Activated T-helper 1 cell treated with anti-CD3 and anti-CD28 coated beads, Interleukin-2, amount 50 U/mL, for 16 hours (primary cell): ENCODE measurements around the gene NBPF8.
"Not testable (repeated sequence)": the region's sequence is repeated elsewhere in the genome, so short reads cannot be mapped to it uniquely, and the experiment has no call there.

Experiments used
- DNase-seq, 2 donors: peaks; one replicate each; pipeline ENCODE4 v3.0.0-alpha.2; 2020; ENCODE audit warnings: low read depth in 1 of 2, low spot score in 1 of 2

Gene NBPF8

GRCh38 chr1:120414911-120415480 is at the start of gene NBPF8:
TSS of gene NBPF8 (plus strand) at chr1:120415035. CDS start at chr1:120436523, 21,488 bp downstream.
- DNase-seq, result peak; percentile 38 to 42

- not testable (repeated sequence) for DNase-seq
Measured at GRCh38 chr1:120367709-120368108, 47.1 kb upstream of the NBPF8 start.

GRCh38 chr1:120386651-120387050 is 28.2 kb upstream of the NBPF8 start:
- not testable (repeated sequence) for DNase-seq

GRCh38 chr1:120388597-120389126 is 26.2 kb upstream of the NBPF8 start:
- DNase-seq, result not testable (repeated sequence)

GRCh38 chr1:120391365-120391764 is 23.5 kb upstream of the NBPF8 start:
- not testable (repeated sequence) for DNase-seq

GRCh38 chr1:120393316-120394232 is 21.3 kb upstream of the NBPF8 start:
- DNase-seq, result not testable (repeated sequence)

GRCh38 chr1:120405348-120405747 is 9.5 kb upstream of the NBPF8 start:
- DNase-seq, result not testable (repeated sequence)

- not testable (repeated sequence) for DNase-seq
Measured at GRCh38 chr1:120414451-120414850, 384 bp upstream of the NBPF8 start.

- DNase-seq, result peak in 1 of 2 donors; percentile 0
Measured at GRCh38 chr1:120415492-120415961, 692 bp downstream of the NBPF8 start.

- DNase-seq, result not testable (repeated sequence)
Measured at GRCh38 chr1:120425063-120425462, 10.2 kb downstream of the NBPF8 start.

GRCh38 chr1:120431626-120432025 is 16.8 kb downstream of the NBPF8 start:
- not testable (repeated sequence) for DNase-seq

- DNase-seq, result not testable (repeated sequence)
Measured at GRCh38 chr1:120433831-120434230, 19.0 kb downstream of the NBPF8 start.

GRCh38 chr1:120449124-120449523 is 34.3 kb downstream of the NBPF8 start:
- DNase-seq, result not testable (repeated sequence)
